Astrocyte (in vitro differentiated cells and primary cell): Measurements from ENCODE around the gene IFNL2.

Experiments used
- CTCF ChIP-seq: IDR thresholded peaks from 2 replicates; pipeline ENCODE4 v1.5.1; 2011; ENCODE audit warnings: low read depth, mild to moderate bottlenecking, inconsistent platforms, low read length, moderate library complexity; ENCODE audit not compliant: insufficient read depth
- EZH2 ChIP-seq: IDR thresholded peaks from 2 replicates; pipeline ENCODE4 v1.6.1; 2012; ENCODE audit warnings: mild to moderate bottlenecking, low read length, inconsistent platforms; ENCODE audit not compliant: insufficient read depth

GRCh38 chr19:39301021-39301420, 32.8 kb downstream of the IFNL2 start:
- TF ChIP-seq CTCF (no peak), EZH2 (no peak)
